Kidney capillary endothelial cell (primary cell): ENCODE measurements around the gene JAG1.
A peak's percentile ranks its signal among the peaks of the same experiment; 100 is the strongest.

Source experiments
- DNase-seq: peaks from one replicate; pipeline ENCODE4 v3.0.0-alpha.2; 2018; ENCODE audit warnings: low spot score

The JAG1 gene

GRCh38 chr20:10699489-10699888, 25.7 kb upstream of the JAG1 start:
- DNase-seq, result no peak

- no peak for DNase-seq
Measured at GRCh38 chr20:10696650-10697049, 22.9 kb upstream of the JAG1 start.

GRCh38 chr20:10689385-10689784, 15.6 kb upstream of the JAG1 start:
- DNase-seq, result no peak

- DNase-seq, result no peak
Measured at GRCh38 chr20:10687895-10688294, 14.1 kb upstream of the JAG1 start.

- no peak for DNase-seq
Measured at GRCh38 chr20:10686356-10687133, 12.7 kb upstream of the JAG1 start.

- DNase-seq, result no peak
Measured at GRCh38 chr20:10683537-10683936, 9.7 kb upstream of the JAG1 start.

- no peak for DNase-seq
Measured at GRCh38 chr20:10682939-10683338, 9.1 kb upstream of the JAG1 start.

GRCh38 chr20:10681494-10681893, 7.7 kb upstream of the JAG1 start:
- no peak for DNase-seq

- DNase-seq, result no peak
Measured at GRCh38 chr20:10680571-10680970, 6.8 kb upstream of the JAG1 start.

GRCh38 chr20:10679269-10679668, 5.5 kb upstream of the JAG1 start:
- DNase-seq, result no peak

- DNase-seq, result no peak
Measured at GRCh38 chr20:10676518-10676917, 2.7 kb upstream of the JAG1 start.

- DNase-seq, result no peak
Measured at GRCh38 chr20:10675450-10675848, 1.6 kb upstream of the JAG1 start.

- DNase-seq, result peak; percentile 71
Measured at GRCh38 chr20:10674684-10675449, 1.1 kb upstream of the JAG1 start.

GRCh38 chr20:10673176-10673841, 490 bp downstream of the JAG1 start:
- DNase-seq, result no peak

- DNase-seq, result no peak
Measured at GRCh38 chr20:10672624-10673127, 1.1 kb downstream of the JAG1 start.

GRCh38 chr20:10671919-10672623, 1.7 kb downstream of the JAG1 start:
- DNase-seq, result no peak

GRCh38 chr20:10671221-10671918, 2.4 kb downstream of the JAG1 start:
- peak; percentile 81 for DNase-seq

- no peak for DNase-seq
Measured at GRCh38 chr20:10670501-10671220, 3.1 kb downstream of the JAG1 start.

GRCh38 chr20:10669843-10670446, 3.9 kb downstream of the JAG1 start:
- no peak for DNase-seq

GRCh38 chr20:10668677-10669368, 5.0 kb downstream of the JAG1 start:
- no peak for DNase-seq
